Endothelial cell of hepatic sinusoid (primary cell): ENCODE results near the gene FRAS1.
"Not testable (repeated sequence)": the region's sequence is repeated elsewhere in the genome, so short reads cannot be mapped to it uniquely, and the experiment has no call there.

Source experiments
- in situ Hi-C: cut with HindIII; loops from 2 replicates; pipeline ENCODE4 v1.10.0; 2017; ENCODE audit warnings: low sequenced_read_pairs

FRAS1 gene, protein sequence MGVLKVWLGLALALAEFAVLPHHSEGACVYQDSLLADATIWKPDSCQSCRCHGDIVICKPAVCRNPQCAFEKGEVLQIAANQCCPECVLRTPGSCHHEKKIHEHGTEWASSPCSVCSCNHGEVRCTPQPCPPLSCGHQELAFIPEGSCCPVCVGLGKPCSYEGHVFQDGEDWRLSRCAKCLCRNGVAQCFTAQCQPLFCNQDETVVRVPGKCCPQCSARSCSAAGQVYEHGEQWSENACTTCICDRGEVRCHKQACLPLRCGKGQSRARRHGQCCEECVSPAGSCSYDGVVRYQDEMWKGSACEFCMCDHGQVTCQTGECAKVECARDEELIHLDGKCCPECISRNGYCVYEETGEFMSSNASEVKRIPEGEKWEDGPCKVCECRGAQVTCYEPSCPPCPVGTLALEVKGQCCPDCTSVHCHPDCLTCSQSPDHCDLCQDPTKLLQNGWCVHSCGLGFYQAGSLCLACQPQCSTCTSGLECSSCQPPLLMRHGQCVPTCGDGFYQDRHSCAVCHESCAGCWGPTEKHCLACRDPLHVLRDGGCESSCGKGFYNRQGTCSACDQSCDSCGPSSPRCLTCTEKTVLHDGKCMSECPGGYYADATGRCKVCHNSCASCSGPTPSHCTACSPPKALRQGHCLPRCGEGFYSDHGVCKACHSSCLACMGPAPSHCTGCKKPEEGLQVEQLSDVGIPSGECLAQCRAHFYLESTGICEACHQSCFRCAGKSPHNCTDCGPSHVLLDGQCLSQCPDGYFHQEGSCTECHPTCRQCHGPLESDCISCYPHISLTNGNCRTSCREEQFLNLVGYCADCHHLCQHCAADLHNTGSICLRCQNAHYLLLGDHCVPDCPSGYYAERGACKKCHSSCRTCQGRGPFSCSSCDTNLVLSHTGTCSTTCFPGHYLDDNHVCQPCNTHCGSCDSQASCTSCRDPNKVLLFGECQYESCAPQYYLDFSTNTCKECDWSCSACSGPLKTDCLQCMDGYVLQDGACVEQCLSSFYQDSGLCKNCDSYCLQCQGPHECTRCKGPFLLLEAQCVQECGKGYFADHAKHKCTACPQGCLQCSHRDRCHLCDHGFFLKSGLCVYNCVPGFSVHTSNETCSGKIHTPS (N-terminal part only)

GRCh38 chr4:78057135-78057599 lies at the start of gene FRAS1:
Gene FRAS1, plus strand, starts transcription at chr4:78057323. Its CDS starts 687 bp downstream, at chr4:78058010.
- in situ Hi-C loops = no loop called here

DNA sequence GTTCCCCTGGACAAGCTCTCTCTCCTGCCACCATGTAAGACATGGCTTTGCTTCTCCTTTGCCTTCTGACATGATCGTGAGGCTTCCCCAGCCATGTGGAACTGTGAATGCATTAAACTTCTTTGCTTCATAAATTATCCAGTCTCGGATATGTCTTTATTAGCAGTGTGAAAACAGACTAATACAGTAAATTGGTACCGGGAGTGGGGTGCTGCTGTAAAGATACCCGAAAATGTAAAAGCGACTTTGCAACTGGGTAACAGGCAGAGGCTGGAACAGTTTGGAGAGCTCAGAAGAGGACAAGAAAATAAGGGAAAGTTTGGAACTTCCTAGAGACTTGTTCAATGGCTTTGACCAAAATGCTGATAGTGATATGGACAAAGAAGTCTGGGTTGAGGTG lies 46.1 kb upstream of the FRAS1 start:
- in situ Hi-C loops = not testable (repeated sequence)

DNA sequence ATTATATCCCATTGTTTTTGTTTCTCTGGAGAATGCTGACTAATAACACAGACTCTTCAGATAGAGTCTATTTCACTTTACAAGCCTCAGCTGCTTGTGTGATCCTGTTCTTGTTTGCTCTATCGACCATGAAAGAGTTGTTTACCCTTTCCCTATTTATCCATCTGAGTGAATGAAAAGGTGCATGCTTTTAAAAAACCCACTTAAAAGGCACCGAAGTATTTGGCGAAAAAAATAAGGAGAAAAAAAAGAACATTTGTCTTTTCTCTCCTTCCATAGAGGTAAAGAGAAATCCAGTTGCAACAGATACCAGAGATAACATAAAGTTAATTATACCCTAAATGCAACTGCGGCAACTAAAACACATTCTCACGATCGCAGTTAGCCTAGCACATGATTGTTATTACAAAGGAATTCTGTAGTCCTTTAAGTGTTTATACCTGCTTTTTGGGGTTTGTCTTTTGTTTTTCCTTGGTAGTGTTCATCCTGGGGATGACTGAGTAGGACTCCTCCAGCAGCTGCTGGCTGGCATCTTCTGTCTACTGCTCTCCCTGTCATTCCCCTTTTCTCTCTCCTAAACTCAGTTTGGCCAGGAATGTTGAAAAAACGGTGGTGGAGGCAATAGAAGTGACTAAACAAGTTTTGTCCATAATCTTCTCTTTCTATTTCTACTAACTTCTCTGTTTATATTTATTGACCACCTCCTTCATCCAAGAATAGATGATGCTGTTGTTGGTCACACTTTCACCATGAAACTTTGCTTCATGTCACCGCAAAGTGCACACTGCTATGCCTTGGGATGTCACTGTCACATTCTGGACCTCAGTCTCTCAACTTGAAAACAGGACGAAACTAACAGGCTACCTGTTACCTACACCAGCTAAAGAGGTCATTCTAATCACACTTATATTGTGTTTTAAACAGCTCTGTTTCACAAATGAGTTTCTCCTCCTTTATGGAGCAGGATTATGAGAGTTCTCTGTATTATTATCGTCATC lies 41.9 kb upstream of the FRAS1 start:
- in situ Hi-C loops = no loop called here

DNA sequence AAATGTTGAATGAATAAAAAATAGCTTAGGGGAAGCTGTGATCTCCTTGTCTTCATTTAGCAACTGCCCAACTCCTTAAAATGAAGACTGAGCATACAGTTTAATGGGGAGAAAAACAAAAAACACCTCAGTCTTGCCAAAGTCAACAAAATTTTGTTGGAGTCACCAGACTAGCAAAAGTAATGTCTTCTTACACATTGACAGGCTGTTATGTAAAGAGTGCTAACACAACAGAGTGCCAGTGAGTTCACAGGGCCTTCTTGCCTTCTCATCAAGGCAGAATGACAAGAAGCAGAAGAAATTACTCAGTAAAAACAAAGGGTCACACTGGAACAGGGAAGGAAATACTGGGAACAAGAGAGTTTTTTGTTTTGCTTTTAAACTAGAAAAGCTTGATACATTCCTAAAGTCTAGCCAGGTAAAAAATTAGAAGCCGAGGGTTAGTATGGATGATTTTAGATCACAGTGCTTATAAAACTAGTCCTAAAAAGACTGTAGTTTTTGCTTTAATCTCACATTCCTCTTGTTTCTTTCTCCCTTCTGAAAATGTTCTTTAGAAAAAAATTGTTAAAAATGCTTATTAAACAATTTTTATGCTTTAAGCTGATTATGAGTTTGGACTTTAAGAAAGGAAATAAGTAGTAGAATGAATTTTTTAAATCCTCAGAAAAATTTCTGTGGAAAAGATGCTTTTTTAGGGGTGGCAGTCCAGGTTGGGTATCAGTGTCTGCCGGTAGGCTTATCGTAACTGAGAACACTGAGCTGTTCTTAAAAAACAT lies 38.7 kb upstream of the FRAS1 start:
- in situ Hi-C loops = no loop called here

DNA sequence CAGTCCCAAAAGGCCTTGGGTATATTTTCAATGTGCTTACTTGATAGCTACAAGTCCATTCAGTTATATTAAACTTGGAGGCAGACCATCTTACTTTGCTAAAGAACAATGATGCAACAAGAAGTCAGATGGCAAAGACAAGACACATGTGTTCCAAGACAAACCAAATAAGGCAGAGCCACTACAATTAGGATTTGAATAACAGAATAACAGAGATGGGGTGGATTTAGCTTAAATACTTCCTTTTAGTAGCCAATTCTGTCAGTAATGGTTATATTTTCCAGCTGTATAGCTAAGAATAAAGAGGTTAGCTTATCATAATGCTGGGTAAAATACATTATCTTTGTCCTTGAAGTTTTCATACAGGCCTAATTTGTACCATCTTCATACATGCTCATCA lies 37.7 kb upstream of the FRAS1 start:
- in situ Hi-C loops = no loop called here

DNA sequence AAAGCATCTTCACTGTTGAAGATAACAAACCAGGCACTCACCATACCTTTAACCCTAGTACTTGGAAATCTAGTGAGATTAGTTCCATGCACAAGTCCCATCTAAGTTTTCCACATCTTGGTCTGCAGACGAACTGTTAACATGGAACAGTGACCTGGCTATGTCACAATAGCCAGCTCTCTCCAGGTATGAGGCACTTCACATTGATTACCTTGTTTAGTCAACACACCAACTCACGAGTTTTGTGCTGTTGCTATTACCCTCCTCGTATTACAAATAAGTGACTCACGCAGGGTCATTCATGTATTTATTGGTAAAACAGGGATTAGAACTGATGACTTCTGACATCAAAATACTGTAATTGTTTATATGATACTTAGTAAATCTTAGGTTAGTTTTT lies 36.4 kb upstream of the FRAS1 start:
- in situ Hi-C loops = no loop called here

GRCh38 chr4:78022517-78022916 lies 34.6 kb upstream of the FRAS1 start:
- in situ Hi-C loops = no loop called here

- in situ Hi-C loops = no loop called here
Observed at GRCh38 chr4:78024085-78024484, 33.0 kb upstream of the FRAS1 start.

- in situ Hi-C loops = no loop called here
Observed at GRCh38 chr4:78024576-78025091, 32.5 kb upstream of the FRAS1 start.

- in situ Hi-C loops = no loop called here
Observed at GRCh38 chr4:78031417-78031950, 25.6 kb upstream of the FRAS1 start.

DNA sequence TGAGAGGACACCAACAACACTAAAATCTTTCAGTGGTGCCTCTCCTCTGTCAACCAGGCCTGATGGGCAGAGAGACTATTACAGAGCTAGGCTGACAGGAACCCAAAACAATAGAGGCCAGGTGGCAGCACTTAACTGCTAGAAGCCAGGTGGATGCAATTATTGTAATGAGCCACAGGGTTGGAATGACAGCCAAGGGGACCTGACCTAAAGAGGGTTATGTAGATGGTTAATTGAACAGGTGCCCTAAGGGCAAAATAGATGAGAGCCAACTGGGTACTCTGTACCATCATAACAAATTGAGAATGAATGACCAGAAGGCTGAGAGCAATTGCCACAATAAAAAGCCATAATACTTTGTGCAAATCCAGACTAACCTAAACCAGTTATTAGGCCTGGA lies 24.7 kb upstream of the FRAS1 start:
- in situ Hi-C loops = no loop called here

- in situ Hi-C loops = no loop called here
Observed at GRCh38 chr4:78032929-78033328, 24.2 kb upstream of the FRAS1 start.

DNA sequence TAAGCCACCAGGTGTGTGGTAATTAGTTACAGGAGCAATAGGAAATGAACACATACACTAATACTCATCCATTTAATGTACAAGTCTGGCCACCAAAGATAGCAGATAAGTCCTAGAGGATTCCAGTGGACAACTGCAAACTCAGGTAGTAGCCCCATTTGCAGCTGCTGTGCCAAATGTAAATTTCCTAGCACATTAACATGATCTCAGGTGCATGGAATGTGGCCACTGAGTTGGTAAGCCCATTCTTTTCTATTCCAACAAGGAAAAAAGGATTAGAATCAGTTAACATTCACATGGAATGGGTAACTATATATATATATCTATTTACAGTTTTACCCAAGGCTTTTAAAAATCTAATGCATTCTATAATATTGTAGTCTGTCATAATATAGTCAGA lies 23.3 kb upstream of the FRAS1 start:
- in situ Hi-C loops = no loop called here

DNA sequence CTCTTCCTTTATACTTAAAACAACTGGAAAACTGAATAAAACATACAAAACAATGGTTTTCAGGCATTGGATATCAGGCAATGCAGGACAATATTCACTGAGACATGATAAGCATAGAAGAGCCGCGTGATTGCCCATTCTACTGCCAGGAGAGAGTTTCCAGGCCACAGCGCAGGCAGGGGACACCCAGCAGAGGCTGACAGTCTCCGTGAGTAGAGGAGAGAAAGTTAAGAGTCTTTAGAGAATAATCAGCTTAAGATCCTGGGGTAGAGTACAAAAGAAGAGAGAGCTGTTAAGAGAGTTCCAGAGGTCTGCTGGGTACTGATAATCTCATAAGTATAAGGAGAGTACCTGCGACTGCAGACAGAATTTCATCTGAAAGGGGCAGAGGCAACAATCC lies 18.4 kb upstream of the FRAS1 start:
- in situ Hi-C loops = no loop called here

- in situ Hi-C loops = no loop called here
Observed at GRCh38 chr4:78039678-78040077, 17.4 kb upstream of the FRAS1 start.

- in situ Hi-C loops = no loop called here
Observed at GRCh38 chr4:78040431-78040830, 16.7 kb upstream of the FRAS1 start.

DNA sequence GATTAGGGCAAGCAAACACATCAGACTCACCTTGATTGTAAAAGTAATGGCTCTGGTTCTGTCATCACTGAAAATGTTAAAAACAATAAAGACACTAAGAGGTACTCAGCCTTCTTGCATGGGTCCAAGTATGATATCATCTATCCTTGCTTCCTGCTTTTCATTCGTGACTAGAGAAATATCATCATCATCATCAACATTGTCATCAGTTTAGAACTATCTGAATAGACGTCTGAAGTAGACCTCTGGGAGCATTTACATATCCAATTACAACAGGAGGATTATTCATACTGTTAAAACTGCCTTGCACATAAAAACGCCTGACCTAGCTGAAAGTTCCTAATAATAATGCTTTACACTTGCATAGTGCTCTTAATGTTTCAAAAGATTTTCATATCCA lies 9.8 kb upstream of the FRAS1 start:
- in situ Hi-C loops = loop anchor here (5.0 kb wide), 1 partner anchor 90 kb away; no protein-coding TSS in a partner anchor

DNA sequence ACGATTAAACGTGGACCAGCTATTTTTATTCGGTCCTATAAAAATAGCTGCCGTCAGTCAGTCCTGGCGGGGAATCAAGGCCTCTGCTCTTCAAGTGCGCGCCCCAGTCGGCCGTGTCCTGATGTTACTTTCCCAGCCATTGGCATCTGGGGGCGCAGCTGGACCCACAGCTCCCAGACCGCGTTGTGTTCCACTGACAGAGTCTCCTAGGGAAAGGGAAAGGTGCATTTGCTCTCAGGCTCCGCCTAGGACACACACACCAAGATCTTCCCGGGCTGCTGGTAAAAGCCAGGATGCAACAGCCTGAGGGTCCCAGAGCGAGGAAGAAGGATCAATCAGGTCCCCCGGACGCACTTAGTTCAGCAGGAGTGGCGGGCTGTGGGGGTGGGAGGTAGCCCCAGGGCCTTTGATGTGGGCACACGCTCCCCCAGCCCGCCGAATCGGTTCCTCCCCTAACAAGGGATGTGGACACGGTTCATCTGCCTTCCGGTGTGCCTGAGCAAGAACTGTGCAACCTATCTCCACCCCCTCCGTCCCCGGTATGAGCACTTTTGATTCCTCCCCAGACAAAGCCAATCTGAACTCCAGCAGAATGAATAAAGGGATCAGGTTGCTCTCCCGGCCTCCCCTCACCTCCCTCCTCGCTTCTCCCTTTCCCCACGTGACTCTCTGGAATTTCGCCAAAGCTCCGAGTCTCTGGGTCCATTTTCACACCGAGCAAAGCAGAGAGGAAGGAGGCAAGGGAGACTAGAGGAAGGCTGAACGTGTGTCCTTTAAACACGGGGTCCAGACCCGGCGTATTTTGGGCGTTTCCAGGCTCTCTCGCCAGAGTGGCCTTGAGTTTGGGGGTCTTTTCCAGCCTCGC lies 626 bp upstream of the FRAS1 start:
- in situ Hi-C loops = no loop called here
